Measurements from ENCODE around the gene FAM89A.

Gene FAM89A

DNA sequence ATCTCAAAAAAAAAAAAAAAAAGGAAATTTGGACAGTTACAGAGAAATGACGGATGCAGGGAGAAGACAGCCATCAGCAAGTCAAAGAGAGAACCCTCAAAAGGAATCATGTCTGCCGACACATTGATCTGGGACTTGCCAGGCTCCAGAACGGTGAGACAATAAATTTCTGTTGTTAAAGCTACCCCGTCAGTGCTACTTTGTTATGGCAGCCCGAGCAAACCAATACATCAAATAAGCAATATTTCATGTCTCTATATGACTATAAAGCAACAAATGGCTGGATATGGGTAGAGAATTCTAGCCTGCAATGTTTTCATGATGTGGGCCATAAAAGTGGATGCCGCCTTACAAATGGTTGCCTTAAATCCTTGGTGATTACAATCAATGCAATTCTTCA, 23.3 kb upstream of the FAM89A start:
- Histone ChIP-seq H3K18ac (ENCODE audit: low read length) (no peak overlapping the region), H3K9me3 (replicated peaks in 1 of 2; ENCODE audit: control insufficient read depth in 2 of 2, insufficient read depth in 1 of 2, low read depth in 1 of 2, low read length in 2 of 2) (peaks cover 0 to 3% of the 10 kb centered on the region in 2 donors), H2BK12ac (ENCODE audit: low read length) (no peak overlapping the region), H3K4me1 (ENCODE audit: control insufficient read depth in 2 of 2, insufficient read depth in 1 of 2, low read depth in 1 of 2, low read length in 2 of 2) (peaks cover 0 to 2% of the 10 kb centered on the region in 2 donors), H4K8ac (ENCODE audit: low read depth, low read length) (no peak overlapping the region), H3K4ac (ENCODE audit: low read length) (no peak overlapping the region), H2AK5ac (ENCODE audit: low read depth, low read length) (no peak overlapping the region), H3K4me2 (ENCODE audit: insufficient read depth, low read length, poor library complexity, severe bottlenecking) (no peak overlapping the region), H3K27me3 (ENCODE audit: control insufficient read depth in 3 of 3, insufficient read depth in 3 of 3, low read depth in 1 of 3, low read length in 3 of 3) (peaks cover 0 to 12% (median 0%) of the 10 kb centered on the region in 3 experiments), H3K79me1 (ENCODE audit: low read depth, low read length) (no peaks in the 10 kb centered on the region), H3K23ac (ENCODE audit: low read depth, low read length, poor library complexity) (no peak overlapping the region), H3K14ac (ENCODE audit: low read length) (no peak overlapping the region), H2BK5ac (ENCODE audit: low read length) (no peak overlapping the region), H2BK15ac (ENCODE audit: low read length) (no peak overlapping the region), H3K36me3 (replicated peaks in 1 of 2; ENCODE audit: control insufficient read depth in 2 of 2, insufficient read depth in 2 of 2, low read length in 2 of 2) (no peaks in the 10 kb centered on the region), H2BK120ac (ENCODE audit: low read depth, low read length) (no peak overlapping the region), H3K4me3 (ENCODE audit: low read length in 2 of 2) (no peak overlapping the region), H3K9ac (ENCODE audit: low read depth, low read length, poor library complexity) (no peak overlapping the region), H4K91ac (ENCODE audit: low read depth, low read length, poor library complexity) (no peak overlapping the region), H3K27ac (replicated peaks; ENCODE audit: low read length) (no peak overlapping the region), H2AFZ (ENCODE audit: low read length) (no peak overlapping the region)
- no CpG with 5 or more reads among the region's 6 CpGs for WGBS, 2 donors (ENCODE audit: extremely low coverage in 2 of 2, insufficient read length in 2 of 2, insufficient replicate concordance in 1 of 2)
- DNase-seq (ENCODE audit: low spot score) = no peak

DNA sequence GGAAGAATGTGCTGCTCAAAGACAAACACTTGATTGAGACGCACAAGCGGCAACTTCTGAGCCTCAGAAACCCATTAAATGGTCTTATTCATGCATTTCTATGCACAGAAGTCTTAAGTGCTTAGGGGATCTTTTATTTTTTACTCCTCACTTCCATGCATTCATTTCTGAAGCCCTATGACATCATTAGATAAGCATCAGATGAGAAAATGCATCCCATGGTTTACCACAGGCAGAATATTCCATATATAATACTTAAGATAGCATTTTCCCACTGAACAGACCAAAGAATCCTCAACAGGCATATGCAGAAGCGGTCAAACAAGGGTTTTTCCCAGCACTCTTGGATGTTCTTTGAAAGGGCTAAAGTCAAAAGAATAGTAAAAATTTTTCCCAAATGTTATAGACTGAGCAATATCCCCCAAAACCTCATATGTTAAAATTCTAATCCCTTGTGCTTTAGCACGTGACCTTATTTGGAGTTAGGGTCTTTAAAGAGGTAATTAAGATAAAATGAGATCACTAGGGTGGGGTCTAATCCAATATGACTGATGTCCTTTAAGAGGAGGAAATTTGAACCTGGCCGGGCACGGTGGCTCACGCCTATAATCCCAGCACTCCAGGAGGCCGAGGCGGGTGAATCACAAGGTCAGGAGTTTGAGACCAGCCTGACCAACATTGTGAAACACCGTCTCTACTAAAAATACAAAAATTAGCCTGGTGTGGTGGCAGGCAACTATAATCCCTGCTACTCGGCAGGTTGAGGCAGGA, 22.6 kb upstream of the FAM89A start:
- H2BK15ac ChIP-seq (ENCODE audit: low read length) = no peak overlapping the region
- no peak overlapping the region for H2AFZ ChIP-seq (ENCODE audit: low read length)
- no peak overlapping the region for H3K23ac ChIP-seq (ENCODE audit: low read depth, low read length, poor library complexity)
- H2BK12ac ChIP-seq (ENCODE audit: low read length) = no peak overlapping the region
- no peak overlapping the region for H2AK5ac ChIP-seq (ENCODE audit: low read depth, low read length)
- peaks cover 0 to 12% (median 0%) of the 10 kb centered on the region in 3 experiments for H3K27me3 ChIP-seq (ENCODE audit: control insufficient read depth in 3 of 3, insufficient read depth in 3 of 3, low read depth in 1 of 3, low read length in 3 of 3)
- H3K18ac ChIP-seq (ENCODE audit: low read length) = no peak overlapping the region
- H3K9me3 ChIP-seq (replicated peaks in 1 of 2; ENCODE audit: control insufficient read depth in 2 of 2, insufficient read depth in 1 of 2, low read depth in 1 of 2, low read length in 2 of 2) = peaks cover 0 to 3% of the 10 kb centered on the region in 2 donors
- no peak overlapping the region for H2BK120ac ChIP-seq (ENCODE audit: low read depth, low read length)
- H3K36me3 ChIP-seq (replicated peaks in 1 of 2; ENCODE audit: control insufficient read depth in 2 of 2, insufficient read depth in 2 of 2, low read length in 2 of 2) = no peaks in the 10 kb centered on the region
- no peak overlapping the region for H3K4ac ChIP-seq (ENCODE audit: low read length)
- H3K4me1 ChIP-seq (ENCODE audit: control insufficient read depth in 2 of 2, insufficient read depth in 1 of 2, low read depth in 1 of 2, low read length in 2 of 2) = peaks cover 0 to 2% of the 10 kb centered on the region in 2 donors
- H3K79me1 ChIP-seq (ENCODE audit: low read depth, low read length) = no peaks in the 10 kb centered on the region
- H3K14ac ChIP-seq (ENCODE audit: low read length) = no peak overlapping the region
- DNase-seq (ENCODE audit: low spot score) = no peak
- no peak overlapping the region for H4K8ac ChIP-seq (ENCODE audit: low read depth, low read length)
- no CpG with 5 or more reads among the region's 11 CpGs for WGBS, 2 donors (ENCODE audit: extremely low coverage in 2 of 2, insufficient read length in 2 of 2, insufficient replicate concordance in 1 of 2)
- H3K9ac ChIP-seq (ENCODE audit: low read depth, low read length, poor library complexity) = no peak overlapping the region
- H3K4me3 ChIP-seq (ENCODE audit: low read length in 2 of 2) = no peak overlapping the region
- H3K4me2 ChIP-seq (ENCODE audit: insufficient read depth, low read length, poor library complexity, severe bottlenecking) = no peak overlapping the region
- H2BK5ac ChIP-seq (ENCODE audit: low read length) = no peak overlapping the region
- no peak overlapping the region for H3K27ac ChIP-seq (replicated peaks; ENCODE audit: low read length)
- H4K91ac ChIP-seq (ENCODE audit: low read depth, low read length, poor library complexity) = no peak overlapping the region

DNA sequence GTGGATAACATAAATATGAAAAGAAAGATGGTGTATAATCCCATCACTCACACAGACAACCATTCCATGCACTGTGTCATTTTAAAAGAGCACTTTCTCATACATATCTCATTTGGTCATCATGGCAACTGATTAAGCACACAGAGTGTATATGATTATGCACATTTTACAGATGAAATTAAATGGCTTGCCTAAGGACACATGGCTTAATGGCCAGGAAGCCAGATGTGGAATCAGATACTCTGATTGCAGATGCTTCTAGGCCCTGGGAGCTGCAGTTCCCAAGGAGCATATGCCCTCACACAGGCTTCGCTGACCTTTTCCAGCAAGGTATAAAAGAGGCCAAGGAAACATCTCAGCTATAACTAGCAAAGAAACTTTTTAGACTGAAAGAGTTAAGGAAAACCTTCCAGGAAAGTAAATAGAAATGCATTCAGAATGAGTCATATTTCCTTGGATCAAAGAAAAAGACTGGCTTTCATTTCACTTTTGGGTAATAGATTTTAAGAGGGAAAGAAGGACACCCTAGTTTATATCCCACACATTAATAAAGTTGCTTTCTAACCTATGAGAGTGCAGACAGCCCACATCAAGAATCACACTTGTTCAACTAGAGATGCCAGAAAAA, 19.6 kb upstream of the FAM89A start:
- peaks cover 0 to 2% of the 10 kb centered on the region in 2 donors for H3K4me1 ChIP-seq (ENCODE audit: control insufficient read depth in 2 of 2, insufficient read depth in 1 of 2, low read depth in 1 of 2, low read length in 2 of 2)
- H3K27me3 ChIP-seq (ENCODE audit: control insufficient read depth in 3 of 3, insufficient read depth in 3 of 3, low read depth in 1 of 3, low read length in 3 of 3) = peaks cover 0 to 24% (median 0%) of the 10 kb centered on the region in 3 experiments
- DNase-seq (ENCODE audit: low spot score) = no peak
- no peak overlapping the region for H3K23ac ChIP-seq (ENCODE audit: low read depth, low read length, poor library complexity)
- H3K36me3 ChIP-seq (replicated peaks in 1 of 2; ENCODE audit: control insufficient read depth in 2 of 2, insufficient read depth in 2 of 2, low read length in 2 of 2) = no peaks in the 10 kb centered on the region
- no peaks in the 10 kb centered on the region for H3K9me3 ChIP-seq (replicated peaks in 1 of 2; ENCODE audit: control insufficient read depth in 2 of 2, insufficient read depth in 1 of 2, low read depth in 1 of 2, low read length in 2 of 2)
- H3K4me3 ChIP-seq (ENCODE audit: low read length in 2 of 2) = no peak overlapping the region
- no peak overlapping the region for H3K18ac ChIP-seq (ENCODE audit: low read length)
- no peak overlapping the region for H3K27ac ChIP-seq (replicated peaks; ENCODE audit: low read length)
- H3K4ac ChIP-seq (ENCODE audit: low read length) = no peak overlapping the region
- H4K91ac ChIP-seq (ENCODE audit: low read depth, low read length, poor library complexity) = no peak overlapping the region
- H2AK5ac ChIP-seq (ENCODE audit: low read depth, low read length) = no peak overlapping the region
- H3K79me1 ChIP-seq (ENCODE audit: low read depth, low read length) = no peaks in the 10 kb centered on the region
- H3K9ac ChIP-seq (ENCODE audit: low read depth, low read length, poor library complexity) = no peak overlapping the region
- WGBS, 2 donors (ENCODE audit: extremely low coverage in 2 of 2, insufficient read length in 2 of 2, insufficient replicate concordance in 1 of 2) = no CpG with 5 or more reads among the region's 1 CpG
- H2BK15ac ChIP-seq (ENCODE audit: low read length) = no peak overlapping the region
- no peak overlapping the region for H4K8ac ChIP-seq (ENCODE audit: low read depth, low read length)
- H3K4me2 ChIP-seq (ENCODE audit: insufficient read depth, low read length, poor library complexity, severe bottlenecking) = no peak overlapping the region
- no peak overlapping the region for H2BK120ac ChIP-seq (ENCODE audit: low read depth, low read length)
- no peak overlapping the region for H2BK5ac ChIP-seq (ENCODE audit: low read length)
- no peak overlapping the region for H2BK12ac ChIP-seq (ENCODE audit: low read length)
- H3K14ac ChIP-seq (ENCODE audit: low read length) = no peak overlapping the region
- H2AFZ ChIP-seq (ENCODE audit: low read length) = no peak overlapping the region

DNA sequence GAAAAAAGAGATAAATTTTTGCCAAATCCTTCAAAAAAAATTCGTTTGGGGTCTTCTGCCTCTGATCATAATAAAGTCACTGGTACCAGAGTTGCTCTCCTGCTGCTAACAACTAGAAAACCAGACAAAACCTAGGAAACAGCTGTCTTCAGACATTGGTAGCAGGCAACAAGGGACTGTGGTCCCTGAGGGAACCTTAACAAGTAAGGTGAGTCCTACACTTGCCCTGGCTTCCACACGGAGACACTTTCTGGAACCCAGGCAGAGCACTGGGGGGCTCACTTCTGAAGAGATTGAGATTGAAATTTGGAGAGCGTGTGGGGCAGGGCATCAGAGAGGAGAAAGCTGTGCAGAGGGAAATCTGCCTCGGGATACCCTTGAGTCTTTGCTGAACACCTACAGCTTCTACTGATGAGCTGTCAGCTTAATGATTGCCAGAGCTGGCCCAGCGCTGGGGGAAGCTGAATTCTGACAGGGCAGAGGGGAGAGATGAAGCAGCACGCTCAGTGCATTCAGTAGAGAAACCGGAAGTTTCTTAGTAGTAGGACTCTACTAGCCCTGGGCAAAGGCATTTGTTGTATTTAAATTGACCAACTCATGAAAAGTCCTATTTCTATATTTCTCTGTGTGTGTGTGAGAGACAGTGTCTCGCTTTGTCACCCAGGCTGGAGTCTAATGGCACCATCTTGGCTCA, 18.5 kb upstream of the FAM89A start:
- Histone ChIP-seq H2AK5ac (ENCODE audit: low read depth, low read length) (no peak overlapping the region), H3K4me1 (ENCODE audit: control insufficient read depth in 2 of 2, insufficient read depth in 1 of 2, low read depth in 1 of 2, low read length in 2 of 2) (peaks cover 0 to under 1% of the 10 kb centered on the region in 2 donors), H3K14ac (ENCODE audit: low read length) (no peak overlapping the region), H3K9ac (ENCODE audit: low read depth, low read length, poor library complexity) (no peak overlapping the region), H3K4me3 (ENCODE audit: low read length in 2 of 2) (no peak overlapping the region), H3K79me1 (ENCODE audit: low read depth, low read length) (no peaks in the 10 kb centered on the region), H4K91ac (ENCODE audit: low read depth, low read length, poor library complexity) (no peak overlapping the region), H2BK5ac (ENCODE audit: low read length) (no peak overlapping the region), H3K18ac (ENCODE audit: low read length) (no peak overlapping the region), H4K8ac (ENCODE audit: low read depth, low read length) (no peak overlapping the region), H2BK12ac (ENCODE audit: low read length) (no peak overlapping the region), H2BK15ac (ENCODE audit: low read length) (no peak overlapping the region), H3K36me3 (replicated peaks in 1 of 2; ENCODE audit: control insufficient read depth in 2 of 2, insufficient read depth in 2 of 2, low read length in 2 of 2) (no peaks in the 10 kb centered on the region), H3K27ac (replicated peaks; ENCODE audit: low read length) (no peak overlapping the region), H3K4me2 (ENCODE audit: insufficient read depth, low read length, poor library complexity, severe bottlenecking) (no peak overlapping the region), H2BK120ac (ENCODE audit: low read depth, low read length) (no peak overlapping the region), H3K9me3 (replicated peaks in 1 of 2; ENCODE audit: control insufficient read depth in 2 of 2, insufficient read depth in 1 of 2, low read depth in 1 of 2, low read length in 2 of 2) (no peaks in the 10 kb centered on the region), H2AFZ (ENCODE audit: low read length) (no peak overlapping the region), H3K27me3 (ENCODE audit: control insufficient read depth in 3 of 3, insufficient read depth in 3 of 3, low read depth in 1 of 3, low read length in 3 of 3) (peaks cover 0 to 21% (median 0%) of the 10 kb centered on the region in 3 experiments), H3K4ac (ENCODE audit: low read length) (no peak overlapping the region), H3K23ac (ENCODE audit: low read depth, low read length, poor library complexity) (no peak overlapping the region)
- DNase-seq (ENCODE audit: low spot score) = no peak
- WGBS, 2 donors (ENCODE audit: extremely low coverage in 2 of 2, insufficient read length in 2 of 2, insufficient replicate concordance in 1 of 2) = no CpG with 5 or more reads among the region's 8 CpGs

Data from neuronal stem cell (in vitro differentiated cells).